SK-N-SH (cell line): ENCODE data around the gene YBX2. TPM values are rescaled to one million over a fixed set of nuclear protein-coding genes. Genes with fewer than 3 reads are reported as not detected.

ENCODE experiments used
- CTCF ChIA-PET: fragments of 300-600, 350-600 bp; formaldehyde crosslinking; extraction: SDS; loops from one replicate; lab custom pipeline; 2021; lab: Yijun Ruan, JAX
- POLR2A ChIA-PET: fragments of 350-600 bp; sonication (Branson Sonifier 250); formaldehyde crosslinking; extraction: SDS; loops from one replicate; lab custom pipeline; 2020; ENCODE audit warnings: antibody characterized with exemption, inconsistent platforms; lab: Yijun Ruan, JAX
- DNase-seq: peaks from one replicate; pipeline ENCODE4 v3.0.0; 2012
- H2AFZ ChIP-seq: fragments of 200-600 bp; sonication (generic); 2 replicates; pipeline ENCODE4 v1.8.1; 2016; ENCODE audit warnings: antibody characterized with exemption, mild to moderate bottlenecking, low read depth
- H3F3A ChIP-seq: fragments of 200-600 bp; sonication (generic); replicated peaks from 2 replicates; pipeline ENCODE3; 2016; ENCODE audit warnings: antibody characterized with exemption, mild to moderate bottlenecking; ENCODE audit not compliant: insufficient read depth
- H3K27ac ChIP-seq, 2 experiments: fragments of 200-500 bp in 1 of 2; fragments of 200-600 bp in 1 of 2; sonication (Bioruptor generic) in 1 of 2; sonication (generic), shearing (Covaris generic) in 1 of 2; 2 replicates each; pipeline versions ENCODE4 v1.5.1 to v1.6.1; 2014 to 2016; ENCODE audit warnings: low read depth in 2 of 2, inconsistent platforms in 1 of 2, low read length in 1 of 2, mild to moderate bottlenecking in 1 of 2, mixed read lengths in 1 of 2
- H3K27me3 ChIP-seq: fragments of 200-600 bp; sonication (generic), shearing (Covaris generic); 2 replicates; pipeline ENCODE4 v1.6.1; 2016; ENCODE audit warnings: mixed run types; ENCODE audit not compliant: insufficient read depth
- H3K36me3 ChIP-seq, 2 experiments: fragments of 200-500 bp in 1 of 2; fragments of 200-600 bp in 1 of 2; sonication (Bioruptor generic) in 1 of 2; sonication (generic) in 1 of 2; replicated peaks in 1 of 2; 2 replicates each; pipeline versions ENCODE3 to v1.5.1; 2014 to 2016; ENCODE audit warnings: low read length in 1 of 2, mild to moderate bottlenecking in 1 of 2; ENCODE audit not compliant: insufficient read depth in 2 of 2, control insufficient read depth in 1 of 2
- H3K4me1 ChIP-seq, 2 experiments: fragments of 200-500 bp in 1 of 2; fragments of 200-600 bp in 1 of 2; sonication (Bioruptor generic) in 1 of 2; sonication (generic), shearing (Covaris generic) in 1 of 2; 2 replicates each; pipeline versions ENCODE4 v1.5.1 to v1.6.1; 2014 to 2016; ENCODE audit warnings: low read depth in 1 of 2, low read length in 1 of 2, mixed run types in 1 of 2; ENCODE audit not compliant: insufficient read depth in 2 of 2, control insufficient read depth in 1 of 2
- H3K4me2 ChIP-seq: fragments of 200-600 bp; sonication (generic), shearing (Covaris generic); 2 replicates; pipeline ENCODE4 v1.6.1; 2017; ENCODE audit warnings: mixed run types
- H3K4me3 ChIP-seq, 2 experiments: fragments of 200-500 bp in 1 of 2; fragments of 200-600 bp in 1 of 2; sonication (Bioruptor generic) in 1 of 2; sonication (generic), shearing (Covaris generic) in 1 of 2; 2 replicates each; pipeline versions ENCODE4 v1.5.1 to v1.8.1; 2014 to 2016; ENCODE audit warnings: low read depth in 2 of 2, inconsistent platforms in 1 of 2, low read length in 1 of 2, mild to moderate bottlenecking in 1 of 2, mixed read lengths in 1 of 2, moderate library complexity in 1 of 2
- H3K79me2 ChIP-seq: fragments of 200-600 bp; sonication (generic); 2 replicates; pipeline ENCODE4 v1.8.1; 2017; ENCODE audit warnings: mild to moderate bottlenecking; ENCODE audit not compliant: insufficient read depth
- H3K9ac ChIP-seq: fragments of 200-600 bp; sonication (generic); 2 replicates; pipeline ENCODE4 v1.6.1; 2017; ENCODE audit warnings: mixed run types
- H3K9me2 ChIP-seq: fragments of 200-600 bp; sonication (generic); 2 replicates; pipeline ENCODE4 v1.6.1; 2017; ENCODE audit warnings: mixed run types
- H3K9me3 ChIP-seq: fragments of 200-600 bp; sonication (generic); 2 replicates; pipeline ENCODE4 v1.6.1; 2017; ENCODE audit warnings: mixed run types, mild to moderate bottlenecking, moderate library complexity
- H4K20me1 ChIP-seq: fragments of 200-600 bp; sonication (generic); 2 replicates; pipeline ENCODE4 v1.6.1; 2017; ENCODE audit warnings: mild to moderate bottlenecking, mixed run types; ENCODE audit not compliant: insufficient read depth
- EP300 ChIP-seq, 2 experiments: IDR thresholded peaks; 2 replicates each; pipeline versions ENCODE4 v1.4.0 to v1.6.1; 2012; ENCODE audit warnings: borderline replicate concordance in 1 of 2, low read depth in 1 of 2, low read length in 1 of 2
- POLR2AphosphoS5 ChIP-seq: IDR thresholded peaks from 2 replicates; pipeline ENCODE4 v1.6.1; 2012; ENCODE audit warnings: low read depth, low read length
- RAD21 ChIP-seq: IDR thresholded peaks from 2 replicates; pipeline ENCODE4 v1.6.1; 2012; ENCODE audit warnings: mild to moderate bottlenecking, low read length
- RCOR1 ChIP-seq: fragments of 150-350 bp; IDR thresholded peaks from 2 replicates; pipeline ENCODE4 v1.6.1; 2017; ENCODE audit warnings: antibody characterized with exemption, low read length
- TAF1 ChIP-seq: IDR thresholded peaks from 2 replicates; pipeline ENCODE4 v1.6.1; 2012; ENCODE audit warnings: low read depth, mild to moderate bottlenecking, low read length, moderate library complexity, borderline replicate concordance
- TCF12 ChIP-seq: IDR thresholded peaks from 2 replicates; pipeline ENCODE4 v1.4.0; 2012
- WGBS: methylation state at CpG from one replicate; pipeline ENCODE4 v1.1.6; 2017; ENCODE audit warnings: low lambda C conversion rate; 5-methylcytosine and 5-hydroxymethylcytosine counted together
- polyA plus RNA-seq, 3 experiments: library from polyadenylated mRNA; depleted of rRNA; stranded (reverse); fragments of >200 nt; gene quantifications; 2 replicates each; pipeline ENCODE4 v1.2.3, GENCODE V29; 2012
- TF ChIP-seq, protein P1 (sequence below): fragments of 150-350 bp; IDR thresholded peaks from 2 replicates; pipeline ENCODE4 v1.6.1; 2016; ENCODE audit warnings: mild to moderate bottlenecking, low read depth, low read length
- TF ChIP-seq, protein P2 (sequence below): IDR thresholded peaks from 2 replicates; pipeline ENCODE4 v1.6.1; 2012; ENCODE audit warnings: mild to moderate bottlenecking, low read depth, low read length, moderate library complexity
- TF ChIP-seq, protein P3 (sequence below): fragments of 150-350 bp; IDR thresholded peaks from 2 replicates; pipeline ENCODE4 v1.6.1; 2017; ENCODE audit warnings: antibody characterized with exemption, low read length, low read depth, borderline replicate concordance
- TF ChIP-seq, protein P4 (sequence below): fragments of 200-600 bp; sonication (generic); IDR thresholded peaks from 2 replicates; pipeline ENCODE4 v1.6.1; 2017; ENCODE audit warnings: antibody characterized with exemption, mild to moderate bottlenecking, moderate library complexity
- TF ChIP-seq, protein P5 (sequence below): IDR thresholded peaks from 2 replicates; pipeline ENCODE4 v1.4.0; 2012; ENCODE audit warnings: low read depth
- TF ChIP-seq, protein P6 (sequence below): IDR thresholded peaks from 2 replicates; pipeline ENCODE4 v1.4.0; 2012; ENCODE audit warnings: low read depth, borderline replicate concordance

The YBX2 gene
- polyA plus RNA-seq, 1 of the 3 experiments (the other 2 are of a cell fraction): 0.54 TPM

DNA sequence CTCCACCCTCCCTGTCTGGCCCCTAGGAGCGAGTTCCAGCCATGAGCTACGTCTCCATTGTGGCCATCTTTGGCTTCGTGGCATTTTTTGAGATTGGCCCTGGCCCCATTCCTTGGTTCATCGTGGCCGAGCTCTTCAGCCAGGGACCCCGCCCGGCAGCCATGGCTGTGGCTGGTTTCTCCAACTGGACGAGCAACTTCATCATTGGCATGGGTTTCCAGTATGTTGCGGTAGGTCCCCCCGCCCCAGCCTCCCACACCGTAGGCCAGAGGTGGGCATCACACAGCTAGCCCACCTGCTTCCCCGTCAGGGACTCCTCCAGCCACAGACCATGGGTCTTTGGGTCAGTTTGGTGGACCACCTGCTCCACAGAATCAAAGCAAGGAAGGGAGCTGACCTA lies 8.8 kb downstream of the YBX2 start (continued):
- TF ChIP-seq, protein P1, sequence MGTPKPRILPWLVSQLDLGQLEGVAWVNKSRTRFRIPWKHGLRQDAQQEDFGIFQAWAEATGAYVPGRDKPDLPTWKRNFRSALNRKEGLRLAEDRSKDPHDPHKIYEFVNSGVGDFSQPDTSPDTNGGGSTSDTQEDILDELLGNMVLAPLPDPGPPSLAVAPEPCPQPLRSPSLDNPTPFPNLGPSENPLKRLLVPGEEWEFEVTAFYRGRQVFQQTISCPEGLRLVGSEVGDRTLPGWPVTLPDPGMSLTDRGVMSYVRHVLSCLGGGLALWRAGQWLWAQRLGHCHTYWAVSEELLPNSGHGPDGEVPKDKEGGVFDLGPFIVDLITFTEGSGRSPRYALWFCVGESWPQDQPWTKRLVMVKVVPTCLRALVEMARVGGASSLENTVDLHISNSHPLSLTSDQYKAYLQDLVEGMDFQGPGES: no peak
- TF ChIP-seq TCF12: no peak
- TF ChIP-seq, protein P2, sequence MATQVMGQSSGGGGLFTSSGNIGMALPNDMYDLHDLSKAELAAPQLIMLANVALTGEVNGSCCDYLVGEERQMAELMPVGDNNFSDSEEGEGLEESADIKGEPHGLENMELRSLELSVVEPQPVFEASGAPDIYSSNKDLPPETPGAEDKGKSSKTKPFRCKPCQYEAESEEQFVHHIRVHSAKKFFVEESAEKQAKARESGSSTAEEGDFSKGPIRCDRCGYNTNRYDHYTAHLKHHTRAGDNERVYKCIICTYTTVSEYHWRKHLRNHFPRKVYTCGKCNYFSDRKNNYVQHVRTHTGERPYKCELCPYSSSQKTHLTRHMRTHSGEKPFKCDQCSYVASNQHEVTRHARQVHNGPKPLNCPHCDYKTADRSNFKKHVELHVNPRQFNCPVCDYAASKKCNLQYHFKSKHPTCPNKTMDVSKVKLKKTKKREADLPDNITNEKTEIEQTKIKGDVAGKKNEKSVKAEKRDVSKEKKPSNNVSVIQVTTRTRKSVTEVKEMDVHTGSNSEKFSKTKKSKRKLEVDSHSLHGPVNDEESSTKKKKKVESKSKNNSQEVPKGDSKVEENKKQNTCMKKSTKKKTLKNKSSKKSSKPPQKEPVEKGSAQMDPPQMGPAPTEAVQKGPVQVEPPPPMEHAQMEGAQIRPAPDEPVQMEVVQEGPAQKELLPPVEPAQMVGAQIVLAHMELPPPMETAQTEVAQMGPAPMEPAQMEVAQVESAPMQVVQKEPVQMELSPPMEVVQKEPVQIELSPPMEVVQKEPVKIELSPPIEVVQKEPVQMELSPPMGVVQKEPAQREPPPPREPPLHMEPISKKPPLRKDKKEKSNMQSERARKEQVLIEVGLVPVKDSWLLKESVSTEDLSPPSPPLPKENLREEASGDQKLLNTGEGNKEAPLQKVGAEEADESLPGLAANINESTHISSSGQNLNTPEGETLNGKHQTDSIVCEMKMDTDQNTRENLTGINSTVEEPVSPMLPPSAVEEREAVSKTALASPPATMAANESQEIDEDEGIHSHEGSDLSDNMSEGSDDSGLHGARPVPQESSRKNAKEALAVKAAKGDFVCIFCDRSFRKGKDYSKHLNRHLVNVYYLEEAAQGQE: no peak

DNA sequence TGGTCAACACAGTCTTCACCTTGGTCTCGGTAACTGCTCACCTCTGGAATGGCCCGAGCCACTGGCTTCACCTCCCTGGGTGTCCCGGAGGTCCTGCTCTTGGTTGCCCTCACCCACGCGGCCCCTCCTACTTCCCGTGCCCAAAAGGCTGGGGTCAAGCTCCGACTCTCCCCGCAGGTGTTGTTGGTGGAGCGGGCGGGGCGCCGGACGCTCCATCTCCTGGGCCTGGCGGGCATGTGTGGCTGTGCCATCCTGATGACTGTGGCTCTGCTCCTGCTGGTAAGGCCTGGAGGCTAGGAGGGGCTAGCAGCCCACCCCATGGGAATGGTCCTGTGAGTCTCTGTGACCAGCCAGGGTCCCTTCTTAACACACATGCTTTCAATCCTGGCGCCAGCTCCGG lies 9.5 kb downstream of the YBX2 start:
- Histone ChIP-seq H2AFZ (no peak overlapping the region), H4K20me1 (no peaks in the 10 kb centered on the region), H3K4me1 (peaks cover 6 to 18% of the 10 kb centered on the region in 2 experiments; a peak in 2 of 4 replicates), H3K79me2 (no peaks in the 10 kb centered on the region), H3K4me3 (no peak overlapping the region), H3K27me3 (peaks cover 6% of the 10 kb centered on the region; the same call in 1 of the 2 replicates), H3F3A (peaks cover 13% of the 10 kb centered on the region), H3K4me2 (no peak overlapping the region), H3K9me2 (no peaks in the 10 kb centered on the region), H3K36me3 (no peaks in the 10 kb centered on the region), H3K9me3 (no peaks in the 10 kb centered on the region), H3K27ac (no peak overlapping the region), H3K9ac (no peak overlapping the region)
- no peak for DNase-seq
- ChIA-PET POLR2A (no interaction called here), CTCF (interaction anchor here (0.8 to 8.8 kb wide), 3 partner anchors 13 to 263 kb away, joined by 3 to 169 read pairs (median 3); no protein-coding TSS in a partner anchor)
- 79% methylated on average over 13 of the region's 16 CpGs for WGBS
- TF ChIP-seq, protein P3, sequence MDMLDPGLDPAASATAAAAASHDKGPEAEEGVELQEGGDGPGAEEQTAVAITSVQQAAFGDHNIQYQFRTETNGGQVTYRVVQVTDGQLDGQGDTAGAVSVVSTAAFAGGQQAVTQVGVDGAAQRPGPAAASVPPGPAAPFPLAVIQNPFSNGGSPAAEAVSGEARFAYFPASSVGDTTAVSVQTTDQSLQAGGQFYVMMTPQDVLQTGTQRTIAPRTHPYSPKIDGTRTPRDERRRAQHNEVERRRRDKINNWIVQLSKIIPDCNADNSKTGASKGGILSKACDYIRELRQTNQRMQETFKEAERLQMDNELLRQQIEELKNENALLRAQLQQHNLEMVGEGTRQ: no peak
- TF ChIP-seq TCF12 (no peak), RAD21 (no peak), RCOR1 (no peak), POLR2AphosphoS5 (no peak), TAF1 (no peak), EP300 (IDR thresholded peaks at IDR 0.05; ENCODE audit: borderline replicate concordance in 1 of 2, low read depth in 1 of 2, low read length in 1 of 2) (no peak)
- TF ChIP-seq, protein P4, sequence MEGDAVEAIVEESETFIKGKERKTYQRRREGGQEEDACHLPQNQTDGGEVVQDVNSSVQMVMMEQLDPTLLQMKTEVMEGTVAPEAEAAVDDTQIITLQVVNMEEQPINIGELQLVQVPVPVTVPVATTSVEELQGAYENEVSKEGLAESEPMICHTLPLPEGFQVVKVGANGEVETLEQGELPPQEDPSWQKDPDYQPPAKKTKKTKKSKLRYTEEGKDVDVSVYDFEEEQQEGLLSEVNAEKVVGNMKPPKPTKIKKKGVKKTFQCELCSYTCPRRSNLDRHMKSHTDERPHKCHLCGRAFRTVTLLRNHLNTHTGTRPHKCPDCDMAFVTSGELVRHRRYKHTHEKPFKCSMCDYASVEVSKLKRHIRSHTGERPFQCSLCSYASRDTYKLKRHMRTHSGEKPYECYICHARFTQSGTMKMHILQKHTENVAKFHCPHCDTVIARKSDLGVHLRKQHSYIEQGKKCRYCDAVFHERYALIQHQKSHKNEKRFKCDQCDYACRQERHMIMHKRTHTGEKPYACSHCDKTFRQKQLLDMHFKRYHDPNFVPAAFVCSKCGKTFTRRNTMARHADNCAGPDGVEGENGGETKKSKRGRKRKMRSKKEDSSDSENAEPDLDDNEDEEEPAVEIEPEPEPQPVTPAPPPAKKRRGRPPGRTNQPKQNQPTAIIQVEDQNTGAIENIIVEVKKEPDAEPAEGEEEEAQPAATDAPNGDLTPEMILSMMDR: no peak
- TF ChIP-seq, protein P1: no peak
- TF ChIP-seq, protein P5, sequence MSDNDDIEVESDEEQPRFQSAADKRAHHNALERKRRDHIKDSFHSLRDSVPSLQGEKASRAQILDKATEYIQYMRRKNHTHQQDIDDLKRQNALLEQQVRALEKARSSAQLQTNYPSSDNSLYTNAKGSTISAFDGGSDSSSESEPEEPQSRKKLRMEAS: no peak
- TF ChIP-seq, protein P2: no peak
- TF ChIP-seq, protein P6, sequence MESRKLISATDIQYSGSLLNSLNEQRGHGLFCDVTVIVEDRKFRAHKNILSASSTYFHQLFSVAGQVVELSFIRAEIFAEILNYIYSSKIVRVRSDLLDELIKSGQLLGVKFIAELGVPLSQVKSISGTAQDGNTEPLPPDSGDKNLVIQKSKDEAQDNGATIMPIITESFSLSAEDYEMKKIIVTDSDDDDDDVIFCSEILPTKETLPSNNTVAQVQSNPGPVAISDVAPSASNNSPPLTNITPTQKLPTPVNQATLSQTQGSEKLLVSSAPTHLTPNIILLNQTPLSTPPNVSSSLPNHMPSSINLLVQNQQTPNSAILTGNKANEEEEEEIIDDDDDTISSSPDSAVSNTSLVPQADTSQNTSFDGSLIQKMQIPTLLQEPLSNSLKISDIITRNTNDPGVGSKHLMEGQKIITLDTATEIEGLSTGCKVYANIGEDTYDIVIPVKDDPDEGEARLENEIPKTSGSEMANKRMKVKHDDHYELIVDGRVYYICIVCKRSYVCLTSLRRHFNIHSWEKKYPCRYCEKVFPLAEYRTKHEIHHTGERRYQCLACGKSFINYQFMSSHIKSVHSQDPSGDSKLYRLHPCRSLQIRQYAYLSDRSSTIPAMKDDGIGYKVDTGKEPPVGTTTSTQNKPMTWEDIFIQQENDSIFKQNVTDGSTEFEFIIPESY: no peak
